Testis (tissue), 3 donors: ENCODE data around the gene CNPY1. TPM values are rescaled to one million over a fixed set of nuclear protein-coding genes. Genes with fewer than 3 reads are reported as not detected.

ENCODE experiments used
- DNase-seq: peaks from one replicate; pipeline ENCODE4 v3.0.0-alpha.2; 2019
- H3K27ac ChIP-seq, 2 donors: fragments of 200-600 bp; sonication (generic); one replicate each; pipeline ENCODE4 v1.5.1; 2019
- H3K27me3 ChIP-seq: fragments of 200-600 bp; sonication (generic); one replicate; pipeline ENCODE4 v1.5.1; 2019
- H3K36me3 ChIP-seq: fragments of 200-600 bp; sonication (generic); one replicate; pipeline ENCODE4 v1.5.1; 2017; ENCODE audit warnings: low read depth; ENCODE audit errors: missing control alignments
- H3K4me1 ChIP-seq: fragments of 200-600 bp; sonication (generic); one replicate; pipeline ENCODE4 v1.5.1; 2019
- H3K4me3 ChIP-seq, 2 donors: fragments of 200-600 bp; sonication (generic); one replicate each; pipeline ENCODE4 v1.5.1; 2017 to 2019
- H3K9me3 ChIP-seq: fragments of 200-600 bp; sonication (generic); one replicate; pipeline ENCODE4 v1.5.1; 2017
- CTCF ChIP-seq, 3 experiments: fragments of 450-650 bp in 2 of 3; fragments of 200-600 bp in 1 of 3; sonication (generic) in 1 of 3; IDR thresholded peaks; one replicate each; pipeline ENCODE4 v1.5.1; 2016 to 2019; ENCODE audit warnings: antibody characterized with exemption in 3 of 3, mild to moderate bottlenecking in 2 of 3, moderate library complexity in 1 of 3
- POLR2A ChIP-seq: fragments of 450-650 bp; IDR thresholded peaks from one replicate; pipeline ENCODE4 v1.6.1; 2017; ENCODE audit warnings: antibody characterized with exemption, mild to moderate bottlenecking, moderate library complexity
- WGBS, 2 donors: methylation state at CpG; one replicate each; pipeline ENCODE4 v1.1.5; 2018; 5-methylcytosine and 5-hydroxymethylcytosine counted together
- intact Hi-C: fragments of 100-400 bp; cut with DNase I; formaldehyde crosslinking; loops from one replicate; pipeline ENCODE4 v1.15.1; 2023; ENCODE audit warnings: low total_unique reads
- polyA plus RNA-seq: library from polyadenylated mRNA; stranded (reverse); fragments of 350-450 nt; fragmentation: Illumina TruSeq; extraction: RNeasy Lipid Tissue Mini Kit (QIAGEN cat#74804); gene quantifications from one replicate; pipeline ENCODE4 v1.2.3, GENCODE V29; 2014; ENCODE audit warnings: low read depth, low replicate concordance; ENCODE audit not compliant: insufficient read depth
- total RNA-seq, 2 donors: library from RNA; depleted of rRNA; stranded (reverse); fragments of >200 nt; gene quantifications; one replicate each; pipeline ENCODE4 v1.2.3, GENCODE V29; 2016

The CNPY1 gene
- total and polyA plus RNA-seq, 3 donors from 2014 or later: 0.25 to 0.47 (median 0.31) TPM

- no peak for DNase-seq
- no peak overlapping the region for H3K4me3 ChIP-seq
- H3K4me1 ChIP-seq: no peaks in the 10 kb centered on the region
- H3K27me3 ChIP-seq: no peaks in the 10 kb centered on the region
- TF ChIP-seq POLR2A (no peak), CTCF (IDR thresholded peaks at IDR 0.05) (no peak)
- WGBS, 2 donors: 89% methylated on average over 13 of the region's 13 CpGs
- intact Hi-C loops: no loop called here
- H3K27ac ChIP-seq: no peak overlapping the region
- H3K36me3 ChIP-seq: no peaks in the 10 kb centered on the region
- no peaks in the 10 kb centered on the region for H3K9me3 ChIP-seq
Measured at GRCh38 chr7:155513543-155514285, 32.6 kb downstream of the CNPY1 start.

GRCh38 chr7:155512246-155512887 is 34.0 kb downstream of the CNPY1 start:
- no peaks in the 10 kb centered on the region for H3K9me3 ChIP-seq
- H3K27ac ChIP-seq: no peak overlapping the region
- H3K36me3 ChIP-seq: no peaks in the 10 kb centered on the region
- intact Hi-C loops: no loop called here
- WGBS, 2 donors: 29 to 33% methylated on average over 4 of the region's 4 CpGs
- TF ChIP-seq POLR2A (no peak), CTCF (IDR thresholded peaks at IDR 0.05) (no peak)
- H3K4me1 ChIP-seq: no peaks in the 10 kb centered on the region
- DNase-seq: no peak
- H3K27me3 ChIP-seq: no peaks in the 10 kb centered on the region
- no peak overlapping the region for H3K4me3 ChIP-seq

- H3K4me3 ChIP-seq: no peak overlapping the region
- no peaks in the 10 kb centered on the region for H3K27me3 ChIP-seq
- H3K27ac ChIP-seq: no peak overlapping the region
- no peaks in the 10 kb centered on the region for H3K36me3 ChIP-seq
- DNase-seq: no peak
- TF ChIP-seq CTCF (IDR thresholded peaks at IDR 0.05) (no peak), POLR2A (no peak)
- H3K9me3 ChIP-seq: no peaks in the 10 kb centered on the region
- no peaks in the 10 kb centered on the region for H3K4me1 ChIP-seq
- WGBS, 2 donors: 28 to 34% methylated on average over 5 of the region's 5 CpGs
- intact Hi-C loops: no loop called here
Measured at GRCh38 chr7:155511702-155511996, 34.7 kb downstream of the CNPY1 start.

GRCh38 chr7:155510975-155511701 is 35.2 kb downstream of the CNPY1 start:
- Histone ChIP-seq H3K4me3 (no peak overlapping the region), H3K27ac (no peak overlapping the region), H3K27me3 (no peaks in the 10 kb centered on the region), H3K9me3 (no peaks in the 10 kb centered on the region), H3K4me1 (no peaks in the 10 kb centered on the region), H3K36me3 (no peaks in the 10 kb centered on the region)
- intact Hi-C loops: no loop called here
- no peak for DNase-seq
- 14 to 17% methylated on average over 6 of the region's 6 CpGs for WGBS, 2 donors
- TF ChIP-seq CTCF (IDR thresholded peaks at IDR 0.05) (no peak), POLR2A (no peak)
